Measurements from ENCODE around the gene RNU6-1.
A peak's percentile ranks its signal among the peaks of the same experiment; 100 is the strongest.

The RNU6-1 gene

DNA sequence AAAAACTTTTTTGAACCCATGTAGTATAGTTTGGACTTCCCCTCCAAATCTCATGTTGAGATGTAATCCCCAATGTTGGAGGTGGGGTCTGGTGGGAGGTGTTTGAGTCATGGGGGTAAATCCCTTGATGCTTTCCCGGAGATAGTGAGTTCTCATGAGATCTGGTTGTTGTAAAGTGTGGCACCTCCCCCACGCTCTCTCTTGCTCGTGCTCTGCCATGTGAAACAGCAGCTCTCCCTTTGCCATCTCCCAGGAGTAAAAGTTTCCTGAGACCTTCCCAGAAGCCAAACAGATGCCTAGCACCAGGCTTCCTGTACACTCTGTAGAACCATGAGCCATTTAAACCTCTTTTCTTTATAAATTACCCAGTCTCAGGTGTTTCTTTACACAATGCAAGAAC lies 16.0 kb upstream of the RNU6-1 start:
- no peak for DNase-seq

- DNase-seq = no peak
Observed at GRCh38 chr15:67854358-67854757, 14.5 kb upstream of the RNU6-1 start.

GRCh38 chr15:67853454-67853853 lies 13.6 kb upstream of the RNU6-1 start:
- no peak for DNase-seq

DNA sequence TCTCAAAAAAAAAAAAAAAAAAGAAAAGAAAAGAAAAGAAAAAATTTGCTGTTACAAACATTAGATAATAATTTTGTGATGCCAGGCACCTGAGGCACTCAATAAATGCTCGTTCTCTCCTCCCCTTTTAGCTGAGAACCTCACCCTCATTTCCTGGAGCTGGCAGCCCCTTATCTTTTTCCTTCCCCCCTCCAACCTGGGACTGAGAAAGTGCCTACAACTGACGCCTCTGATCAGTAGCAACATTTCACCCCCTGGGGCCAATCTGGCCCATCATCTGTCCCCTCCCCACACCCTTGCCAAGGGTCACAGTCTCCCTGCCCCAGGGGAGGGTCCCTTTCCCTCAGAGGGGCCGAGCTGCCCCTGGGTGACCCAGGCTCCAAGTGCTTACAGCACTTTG lies 12.6 kb upstream of the RNU6-1 start:
- no peak for DNase-seq

- no peak for DNase-seq
Observed at GRCh38 chr15:67850994-67851571, 11.2 kb upstream of the RNU6-1 start.

DNA sequence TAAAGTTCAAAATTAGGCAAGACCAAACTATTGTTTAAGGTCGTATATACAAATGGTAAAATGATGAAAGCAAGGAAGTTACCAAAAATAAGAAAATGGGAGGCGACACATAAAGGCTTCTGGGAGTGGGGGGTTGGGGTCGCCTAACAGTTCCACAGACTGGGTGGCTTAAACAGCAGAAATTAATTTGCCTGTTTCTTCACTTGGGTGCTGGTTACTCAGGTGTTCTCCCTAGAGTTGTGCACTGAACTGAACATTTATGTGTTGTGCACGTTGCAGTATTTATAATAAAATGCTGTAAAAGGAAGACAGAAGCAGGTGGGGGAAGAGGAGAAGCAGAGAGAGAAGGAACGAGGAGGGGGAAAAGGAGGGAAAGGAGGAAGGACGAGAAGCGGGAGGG lies 10.5 kb upstream of the RNU6-1 start:
- no peak for DNase-seq

- no peak for DNase-seq
Observed at GRCh38 chr15:67849538-67849937, 9.7 kb upstream of the RNU6-1 start.

DNA sequence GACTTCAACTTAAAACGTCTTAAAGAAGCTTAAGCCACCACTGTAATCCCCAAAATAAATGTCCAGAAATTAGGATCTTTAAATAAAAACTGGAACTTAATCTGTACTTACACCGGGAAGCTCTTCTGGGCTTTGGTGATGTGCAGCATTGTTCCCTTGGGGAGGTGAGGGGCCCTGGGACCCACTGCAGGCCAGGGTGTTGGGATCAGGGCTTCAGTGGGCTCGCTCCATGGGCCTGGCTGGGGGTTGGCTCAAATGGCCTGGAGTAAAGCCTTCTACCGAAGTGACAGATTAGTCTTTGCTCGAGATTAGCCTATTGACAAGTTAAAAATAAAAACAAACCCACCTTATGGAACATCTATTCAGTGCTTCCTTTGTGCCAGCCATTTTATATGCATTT lies 6.1 kb upstream of the RNU6-1 start:
- no peak for DNase-seq

GRCh38 chr15:67843571-67844387 lies 3.9 kb upstream of the RNU6-1 start:
- DNase-seq = no peak

- DNase-seq = no peak
Observed at GRCh38 chr15:67843092-67843501, 3.3 kb upstream of the RNU6-1 start.

- DNase-seq = no peak
Observed at GRCh38 chr15:67841513-67841762, 1.6 kb upstream of the RNU6-1 start.

- peak; percentile 51 to 55 for DNase-seq
Observed at GRCh38 chr15:67840749-67841512, 1.1 kb upstream of the RNU6-1 start.

GRCh38 chr15:67839499-67839928 lies 331 bp downstream of the RNU6-1 start:
- peak; percentile 55 to 60 for DNase-seq

GRCh38 chr15:67838789-67839332 lies 984 bp downstream of the RNU6-1 start:
- DNase-seq = peak; percentile 47 to 86

DNA sequence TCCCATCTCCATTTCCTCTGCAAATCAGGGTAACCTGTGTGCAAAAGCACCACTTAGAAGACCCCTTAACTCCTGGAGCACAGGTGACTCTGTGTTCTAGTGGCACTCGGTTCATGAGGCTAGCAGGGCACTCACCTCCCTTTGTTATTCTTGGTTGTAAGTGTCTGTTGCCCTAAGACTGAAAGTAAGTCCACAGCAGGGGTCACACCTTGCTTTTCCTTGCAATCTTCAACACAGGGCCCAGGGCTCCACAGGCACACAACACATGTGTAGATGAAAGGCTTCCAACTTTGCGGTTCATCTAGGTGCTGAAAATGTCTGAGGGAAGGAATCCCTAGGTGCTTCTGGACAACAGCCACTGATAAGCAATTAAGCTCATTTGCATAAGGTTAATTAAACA lies 2.9 kb downstream of the RNU6-1 start:
- no peak for DNase-seq

DNA sequence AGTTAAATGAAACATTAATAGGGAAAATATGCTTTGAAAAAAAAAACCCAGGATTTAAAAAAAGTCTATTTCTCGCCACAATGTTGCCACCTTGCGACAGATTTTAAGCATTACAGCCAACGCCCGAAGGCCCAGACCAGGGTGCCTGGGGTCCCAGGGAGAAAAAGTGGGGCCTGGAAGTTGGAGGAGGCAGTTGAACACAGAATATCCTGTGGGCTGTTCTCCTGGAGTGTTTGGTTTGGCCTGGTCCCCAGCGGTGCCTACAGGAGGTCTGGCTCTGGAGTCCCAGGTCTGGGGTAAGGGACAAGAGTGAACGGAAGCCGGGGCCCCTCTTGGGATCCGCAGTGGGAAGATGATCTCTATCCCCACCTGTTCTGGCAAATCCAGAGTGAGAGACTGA lies 3.4 kb downstream of the RNU6-1 start:
- no peak for DNase-seq

- no peak for DNase-seq
Observed at GRCh38 chr15:67836134-67836455, 3.8 kb downstream of the RNU6-1 start.

- no peak for DNase-seq
Observed at GRCh38 chr15:67835297-67836133, 4.3 kb downstream of the RNU6-1 start.

DNA sequence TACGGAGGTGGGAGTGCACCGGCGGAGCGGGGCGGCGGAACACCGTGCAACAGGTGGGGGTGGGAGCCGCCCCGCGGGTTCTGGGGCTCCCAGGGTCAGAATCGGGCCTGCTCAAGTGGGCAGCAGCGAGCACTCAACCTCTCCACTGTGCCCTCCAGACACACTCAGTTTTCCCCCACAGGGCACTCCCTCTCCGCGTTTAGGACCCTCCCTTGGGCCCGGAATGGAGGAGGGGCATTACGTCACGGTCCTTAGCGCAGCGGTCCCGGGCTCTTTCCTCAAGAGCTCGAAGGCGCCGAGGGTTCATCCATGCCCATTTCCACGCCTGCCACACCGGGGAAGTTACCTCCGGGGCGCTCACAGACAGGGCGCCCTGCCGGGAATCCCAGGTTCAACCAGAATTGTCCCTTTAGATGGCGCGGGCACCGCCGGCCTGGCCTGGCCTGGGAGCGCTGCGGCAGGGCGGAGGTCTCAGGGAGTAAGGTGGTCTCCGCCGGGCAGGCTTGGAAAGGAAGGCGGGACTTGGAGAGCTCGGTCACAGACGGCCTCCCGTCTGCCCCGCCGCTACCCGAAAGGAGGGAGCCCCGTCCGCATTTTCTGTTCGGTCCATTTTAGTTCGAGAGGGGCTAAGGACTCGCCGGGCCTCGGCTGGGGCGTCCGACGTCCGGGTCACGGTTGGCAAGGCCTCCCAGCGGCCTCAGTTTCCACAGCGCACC lies 5.1 kb downstream of the RNU6-1 start:
- DNase-seq = no peak

GRCh38 chr15:67833710-67834511 lies 5.9 kb downstream of the RNU6-1 start:
- no peak for DNase-seq

- no peak for DNase-seq
Observed at GRCh38 chr15:67832897-67833709, 6.7 kb downstream of the RNU6-1 start.

Measured in SHP77 (cell line).